Tibial nerve (tissue), 4 donors: ENCODE measurements around the gene RPS6KA5. TPM values are rescaled to one million over a fixed set of nuclear protein-coding genes. Genes with fewer than 3 reads are reported as not detected.
"Not testable (repeated sequence)": the region's sequence is repeated elsewhere in the genome, so short reads cannot be mapped to it uniquely, and the experiment has no call there.

ENCODE experiments used
- DNase-seq, 2 donors: peaks; one replicate each; pipeline ENCODE4 v3.0.0-alpha.2; 2019; ENCODE audit warnings: low spot score in 2 of 2
- H3K27ac ChIP-seq, 4 donors: fragments of 200-600 bp; sonication (generic) in 3 of 4; one replicate each; pipeline ENCODE4 v1.5.1; 2017 to 2019; ENCODE audit warnings: mild to moderate bottlenecking in 1 of 4
- H3K27me3 ChIP-seq, 2 donors: fragments of 200-600 bp; sonication (generic) in 1 of 2; one replicate each; pipeline versions ENCODE4 v1.5.1 to v1.6.0; 2017 to 2019
- H3K36me3 ChIP-seq, 3 donors: fragments of 200-600 bp; sonication (generic); one replicate each; pipeline ENCODE4 v1.5.1; 2018 to 2019
- H3K4me1 ChIP-seq, 4 donors: fragments of 200-600 bp; sonication (generic) in 3 of 4; one replicate each; pipeline ENCODE4 v1.5.1; 2017 to 2019
- H3K4me3 ChIP-seq, 4 donors: fragments of 200-600 bp; sonication (generic) in 3 of 4; one replicate each; pipeline ENCODE4 v1.5.1; 2017 to 2019; ENCODE audit warnings: mild to moderate bottlenecking in 1 of 4, moderate library complexity in 1 of 4
- H3K9me3 ChIP-seq, 4 donors: fragments of 200-600 bp; sonication (generic) in 3 of 4; one replicate each; pipeline ENCODE4 v1.5.1; 2017 to 2019
- CTCF ChIP-seq, 5 experiments: fragments of 200-600 bp in 3 of 5; fragments of 450-650 bp in 2 of 5; sonication (generic) in 3 of 5; IDR thresholded peaks; one replicate each; pipeline ENCODE4 v1.5.1; 2016 to 2019; ENCODE audit warnings: antibody characterized with exemption in 5 of 5, mild to moderate bottlenecking in 3 of 5, moderate library complexity in 2 of 5
- EP300 ChIP-seq, 2 donors: sonication (generic); formaldehyde crosslinking; IDR thresholded peaks; one replicate each; pipeline ENCODE4 v1.6.1; 2017; ENCODE audit warnings: antibody characterized with exemption in 2 of 2, mild to moderate bottlenecking in 1 of 2
- POLR2A ChIP-seq, 2 donors: fragments of 450-650 bp; IDR thresholded peaks; one replicate each; pipeline ENCODE4 v1.6.1; 2017; ENCODE audit warnings: antibody characterized with exemption in 2 of 2, mild to moderate bottlenecking in 2 of 2, moderate library complexity in 2 of 2
- WGBS, 2 donors: methylation state at CpG; one replicate each; pipeline ENCODE4 v1.1.5; 2018; 5-methylcytosine and 5-hydroxymethylcytosine counted together
- total RNA-seq, 4 donors: library from RNA; depleted of rRNA; stranded (reverse); fragments of >200 nt; gene quantifications; one replicate each; pipeline ENCODE4 v1.1.0, GENCODE V29; 2016

The RPS6KA5 gene
- total RNA-seq, 4 donors from 2014 or later, result 8.4 to 12.7 (median 10.1) TPM

GRCh38 chr14:91089958-91090535 lies 29.6 kb upstream of the RPS6KA5 start:
- H3K36me3 ChIP-seq, result no peaks in the 10 kb centered on the region
- TF ChIP-seq EP300 (IDR thresholded peaks at IDR 0.05) (no peak), POLR2A (IDR thresholded peaks at IDR 0.05) (no peak), CTCF (IDR thresholded peaks at IDR 0.05) (no peak)
- no peak overlapping the region for H3K27ac ChIP-seq
- 82 to 88% methylated on average over 7 of the region's 7 CpGs for WGBS, 2 donors
- H3K4me3 ChIP-seq, result no peak overlapping the region
- H3K9me3 ChIP-seq, result no peaks in the 10 kb centered on the region
- DNase-seq, result no peak
- no peaks in the 10 kb centered on the region for H3K27me3 ChIP-seq
- no peaks in the 10 kb centered on the region for H3K4me1 ChIP-seq

- Histone ChIP-seq H3K27me3 (no peaks in the 10 kb centered on the region), H3K36me3 (no peaks in the 10 kb centered on the region), H3K27ac (no peak overlapping the region), H3K4me1 (no peaks in the 10 kb centered on the region), H3K9me3 (no peaks in the 10 kb centered on the region), H3K4me3 (no peak overlapping the region)
- 82 to 91% methylated on average over 5 of the region's 5 CpGs for WGBS, 2 donors
- no peak for DNase-seq
- no peak for TF ChIP-seq POLR2A (IDR thresholded peaks at IDR 0.05)
- no peak for TF ChIP-seq EP300 (IDR thresholded peaks at IDR 0.05)
- no peak for TF ChIP-seq CTCF (IDR thresholded peaks at IDR 0.05)
These were observed 28.3 kb upstream of the RPS6KA5 start for GRCh38 chr14:91088585-91089235.

- not testable (repeated sequence) for H3K36me3 ChIP-seq, H3K27me3 ChIP-seq, H3K4me3 ChIP-seq, H3K27ac ChIP-seq, H3K9me3 ChIP-seq, H3K4me1 ChIP-seq, DNase-seq
- WGBS, 2 donors, result 76 to 84% methylated on average over 5 of the region's 5 CpGs
These were observed 27.0 kb upstream of the RPS6KA5 start for GRCh38 chr14:91087470-91087869.

- no peaks in the 10 kb centered on the region for H3K9me3 ChIP-seq
- TF ChIP-seq CTCF (IDR thresholded peaks at IDR 0.05), result no peak
- TF ChIP-seq EP300 (IDR thresholded peaks at IDR 0.05), result no peak
- TF ChIP-seq POLR2A (IDR thresholded peaks at IDR 0.05), result no peak
- no peak overlapping the region for H3K27ac ChIP-seq
- H3K4me1 ChIP-seq, result no peaks in the 10 kb centered on the region
- 27 to 62% methylated on average over 2 of the region's 2 CpGs for WGBS, 2 donors
- H3K36me3 ChIP-seq, result no peaks in the 10 kb centered on the region
- no peaks in the 10 kb centered on the region for H3K27me3 ChIP-seq
- DNase-seq, result no peak
- no peak overlapping the region for H3K4me3 ChIP-seq
These were observed 24.1 kb upstream of the RPS6KA5 start for GRCh38 chr14:91084516-91084915.

GRCh38 chr14:91082282-91082681 lies 21.8 kb upstream of the RPS6KA5 start:
- 92 to 94% methylated on average over 3 of the region's 3 CpGs for WGBS, 2 donors
- Histone ChIP-seq H3K4me3 (no peak overlapping the region), H3K36me3 (no peaks in the 10 kb centered on the region)

GRCh38 chr14:91080071-91080470 lies 19.6 kb upstream of the RPS6KA5 start:
- no peak overlapping the region for H3K4me3 ChIP-seq
- H3K36me3 ChIP-seq, result no peaks in the 10 kb centered on the region
- no peak for DNase-seq
- no peaks in the 10 kb centered on the region for H3K27me3 ChIP-seq
- no peaks in the 10 kb centered on the region for H3K9me3 ChIP-seq
- no peaks in the 10 kb centered on the region for H3K4me1 ChIP-seq
- TF ChIP-seq EP300 (IDR thresholded peaks at IDR 0.05) (no peak), POLR2A (IDR thresholded peaks at IDR 0.05) (no peak), CTCF (IDR thresholded peaks at IDR 0.05) (no peak)
- no peak overlapping the region for H3K27ac ChIP-seq
- 96 to 97% methylated on average over 6 of the region's 6 CpGs for WGBS, 2 donors

More at GRCh38 chr14:91082282-91082681, 21.8 kb upstream of the RPS6KA5 start:
- Histone ChIP-seq H3K27me3 (no peaks in the 10 kb centered on the region), H3K4me1 (no peaks in the 10 kb centered on the region), H3K9me3 (no peaks in the 10 kb centered on the region), H3K27ac (no peak overlapping the region)
- no peak for DNase-seq
- no peak for TF ChIP-seq POLR2A (IDR thresholded peaks at IDR 0.05)
